ENCODE results near the gene IL22RA1. TPM values are rescaled to one million over a fixed set of nuclear protein-coding genes. Genes with fewer than 3 reads are reported as not detected.
A peak's percentile ranks its signal among the peaks of the same experiment; 100 is the strongest.

Gene IL22RA1
- total and polyA plus RNA-seq, 5 donors from 2014 or later = not detected

GRCh38 chr1:24155011-24155782 lies 12.3 kb upstream of the IL22RA1 start:
- Histone ChIP-seq H3K4me1 (ENCODE audit: control insufficient read depth, insufficient read depth, low read length, poor library complexity, severe bottlenecking) (peaks cover 8% of the 10 kb centered on the region), H3K27ac (ENCODE audit: insufficient read depth, low read length, poor library complexity, severe bottlenecking) (no peak overlapping the region), H3K36me3 (ENCODE audit: control insufficient read depth, insufficient read depth, low read length) (no peaks in the 10 kb centered on the region), H3K27me3 (ENCODE audit: control insufficient read depth, insufficient read depth, low read length) (peaks cover 7% of the 10 kb centered on the region), H3K4me3 (ENCODE audit: low read depth, low read length) (no peak overlapping the region), H3K9me3 (ENCODE audit: control insufficient read depth in 2 of 2, low read length in 2 of 2) (no peaks in the 10 kb centered on the region)
- ATAC-seq (ENCODE audit: low read depth in 2 of 2) (no peak), DNase-seq (no peak)
- Mint-ChIP-seq H3K36me3 (peaks cover 6% of the 10 kb centered on the region), H3K4me3 (no peak overlapping the region), H3K4me1 (peaks cover 0 to 10% (median 3%) of the 10 kb centered on the region in 4 donors), H3K9me3 (no peaks in the 10 kb centered on the region), H3K27me3 (peaks cover 20% of the 10 kb centered on the region), H3K27ac (peak overlapping the region in 1 of 3 donors; percentile 69)

DNA sequence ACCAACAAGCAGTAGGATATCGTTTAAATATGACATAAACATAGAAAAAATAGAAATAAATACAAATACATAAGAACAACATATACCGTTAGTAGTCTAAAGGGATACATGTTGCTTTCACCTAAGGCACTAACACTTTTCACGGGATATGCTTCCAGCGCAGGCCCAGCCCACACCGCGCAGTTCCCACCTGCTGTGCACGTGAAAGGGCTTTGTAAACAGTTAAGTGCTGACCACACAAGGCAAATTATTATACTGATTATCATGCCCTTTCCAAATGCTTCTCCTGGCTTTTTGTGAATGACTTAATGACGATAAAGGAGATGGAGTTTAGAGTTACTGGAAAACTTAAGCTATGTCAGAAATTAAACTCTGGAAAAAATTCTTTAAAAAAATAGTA lies 11.3 kb upstream of the IL22RA1 start:
- Histone ChIP-seq H3K36me3 (ENCODE audit: control insufficient read depth, insufficient read depth, low read length) (no peaks in the 10 kb centered on the region), H3K4me3 (ENCODE audit: low read depth, low read length) (no peak overlapping the region), H3K27ac (ENCODE audit: insufficient read depth, low read length, poor library complexity, severe bottlenecking) (no peak overlapping the region), H3K4me1 (ENCODE audit: control insufficient read depth, insufficient read depth, low read length, poor library complexity, severe bottlenecking) (peaks cover 10% of the 10 kb centered on the region), H3K9me3 (ENCODE audit: control insufficient read depth in 2 of 2, low read length in 2 of 2) (no peaks in the 10 kb centered on the region), H3K27me3 (ENCODE audit: control insufficient read depth, insufficient read depth, low read length) (peaks cover 9% of the 10 kb centered on the region)
- H3K27ac Mint-ChIP-seq = no peak overlapping the region
- no peaks in the 10 kb centered on the region for H3K9me3 Mint-ChIP-seq
- H3K27me3 Mint-ChIP-seq = peaks cover 28% of the 10 kb centered on the region
- DNase-seq = no peak
- ATAC-seq (ENCODE audit: low read depth in 2 of 2) = no peak
- H3K4me1 Mint-ChIP-seq = peaks cover 0 to 12% (median 5%) of the 10 kb centered on the region in 4 donors
- H3K36me3 Mint-ChIP-seq = peaks cover 6% of the 10 kb centered on the region
- no peak overlapping the region for H3K4me3 Mint-ChIP-seq

GRCh38 chr1:24152631-24153494 lies 9.9 kb upstream of the IL22RA1 start:
- Mint-ChIP-seq H3K27ac (no peak overlapping the region), H3K4me3 (no peak overlapping the region), H3K4me1 (peaks cover 0 to 12% (median 5%) of the 10 kb centered on the region in 4 donors), H3K27me3 (peaks cover 33% of the 10 kb centered on the region), H3K36me3 (no peaks in the 10 kb centered on the region), H3K9me3 (no peaks in the 10 kb centered on the region)
- Histone ChIP-seq H3K27me3 (ENCODE audit: control insufficient read depth, insufficient read depth, low read length) (peaks cover 9% of the 10 kb centered on the region), H3K4me1 (ENCODE audit: control insufficient read depth, insufficient read depth, low read length, poor library complexity, severe bottlenecking) (peaks cover 10% of the 10 kb centered on the region), H3K36me3 (ENCODE audit: control insufficient read depth, insufficient read depth, low read length) (no peaks in the 10 kb centered on the region), H3K27ac (ENCODE audit: insufficient read depth, low read length, poor library complexity, severe bottlenecking) (no peak overlapping the region), H3K4me3 (ENCODE audit: low read depth, low read length) (no peak overlapping the region), H3K9me3 (ENCODE audit: control insufficient read depth in 2 of 2, low read length in 2 of 2) (no peaks in the 10 kb centered on the region)
- no peak for DNase-seq
- ATAC-seq (ENCODE audit: low read depth in 2 of 2) = no peak

DNA sequence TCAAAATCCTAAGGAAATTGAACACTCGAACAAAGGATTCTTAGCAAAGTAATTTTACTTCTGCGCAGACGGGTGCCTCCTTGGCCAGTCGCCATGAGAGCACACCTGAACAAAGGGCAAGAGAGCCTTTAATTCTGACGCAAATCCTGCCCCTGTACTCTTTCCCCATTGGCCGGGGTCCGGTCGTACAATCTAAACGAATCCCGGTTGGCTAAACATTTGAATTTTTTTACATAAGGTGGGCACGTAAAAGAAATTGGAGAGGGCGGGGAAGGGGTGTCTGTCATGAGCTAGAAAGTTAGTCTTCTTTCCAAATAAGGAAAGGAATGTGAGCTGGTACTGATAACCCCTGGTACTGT lies 8.2 kb upstream of the IL22RA1 start:
- H3K27ac ChIP-seq (ENCODE audit: insufficient read depth, low read length, poor library complexity, severe bottlenecking) = no peak overlapping the region
- peaks cover 35% of the 10 kb centered on the region for H3K27me3 Mint-ChIP-seq
- peaks cover 9% of the 10 kb centered on the region for H3K27me3 ChIP-seq (ENCODE audit: control insufficient read depth, insufficient read depth, low read length)
- H3K4me1 ChIP-seq (ENCODE audit: control insufficient read depth, insufficient read depth, low read length, poor library complexity, severe bottlenecking) = peaks cover 10% of the 10 kb centered on the region
- H3K36me3 Mint-ChIP-seq = no peaks in the 10 kb centered on the region
- no peak overlapping the region for H3K27ac Mint-ChIP-seq
- DNase-seq = peak in 1 of 3 donors; percentile 2
- peak overlapping the region in 1 of 4 donors; percentile 16 for H3K4me3 Mint-ChIP-seq
- H3K36me3 ChIP-seq (ENCODE audit: control insufficient read depth, insufficient read depth, low read length) = no peaks in the 10 kb centered on the region
- ATAC-seq (ENCODE audit: low read depth in 2 of 2) = no peak
- peaks cover 0 to 5% (median 0%) of the 10 kb centered on the region in 7 donors for H3K9me3 Mint-ChIP-seq
- no peaks in the 10 kb centered on the region for H3K9me3 ChIP-seq (ENCODE audit: control insufficient read depth in 2 of 2, low read length in 2 of 2)
- no peak overlapping the region for H3K4me3 ChIP-seq (ENCODE audit: low read depth, low read length)
- H3K4me1 Mint-ChIP-seq = peaks cover 0 to 12% (median 5%) of the 10 kb centered on the region in 4 donors

GRCh38 chr1:24150234-24151174 lies 7.6 kb upstream of the IL22RA1 start:
- Mint-ChIP-seq H3K9me3 (peaks cover 0 to 5% (median 0%) of the 10 kb centered on the region in 7 donors), H3K4me3 (peak overlapping the region in 2 of 4 donors; percentile 16 to 72), H3K36me3 (no peaks in the 10 kb centered on the region), H3K4me1 (peaks cover 0 to 12% (median 5%) of the 10 kb centered on the region in 4 donors), H3K27ac (peak overlapping the region in 1 of 3 donors; percentile 42), H3K27me3 (peaks cover 35% of the 10 kb centered on the region)
- DNase-seq (peak; percentile 75 to 88 (median 76)), ATAC-seq (ENCODE audit: low read depth in 2 of 2) (peak; percentile 89 to 93)
- H3K36me3 ChIP-seq (ENCODE audit: control insufficient read depth, insufficient read depth, low read length) = no peaks in the 10 kb centered on the region
- peaks cover 9% of the 10 kb centered on the region for H3K27me3 ChIP-seq (ENCODE audit: control insufficient read depth, insufficient read depth, low read length)
- H3K4me1 ChIP-seq (ENCODE audit: control insufficient read depth, insufficient read depth, low read length, poor library complexity, severe bottlenecking) = peaks cover 10% of the 10 kb centered on the region
- no peak overlapping the region for H3K4me3 ChIP-seq (ENCODE audit: low read depth, low read length)
- no peak overlapping the region for H3K27ac ChIP-seq (ENCODE audit: insufficient read depth, low read length, poor library complexity, severe bottlenecking)
- no peaks in the 10 kb centered on the region for H3K9me3 ChIP-seq (ENCODE audit: control insufficient read depth in 2 of 2, low read length in 2 of 2)

DNA sequence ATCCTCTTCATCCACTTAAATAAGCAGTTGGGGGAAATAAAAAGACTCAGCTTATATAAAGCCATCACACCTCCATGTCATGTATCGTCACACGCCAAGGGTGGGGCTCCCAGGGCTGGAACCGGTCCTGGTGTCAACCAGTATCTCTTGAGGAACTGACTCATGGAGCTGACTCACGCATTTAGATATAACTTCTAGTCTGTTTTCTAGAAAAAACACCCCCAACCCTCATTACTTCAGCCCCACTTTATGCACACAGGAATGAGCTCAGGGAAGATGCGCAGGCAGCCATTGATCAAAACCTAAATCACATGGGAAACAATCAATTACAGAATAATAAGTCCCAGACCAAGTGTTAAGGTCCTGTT lies 6.9 kb upstream of the IL22RA1 start:
- H3K27ac Mint-ChIP-seq = no peak overlapping the region
- peak in 1 of 3 donors; percentile 23 for DNase-seq

DNA sequence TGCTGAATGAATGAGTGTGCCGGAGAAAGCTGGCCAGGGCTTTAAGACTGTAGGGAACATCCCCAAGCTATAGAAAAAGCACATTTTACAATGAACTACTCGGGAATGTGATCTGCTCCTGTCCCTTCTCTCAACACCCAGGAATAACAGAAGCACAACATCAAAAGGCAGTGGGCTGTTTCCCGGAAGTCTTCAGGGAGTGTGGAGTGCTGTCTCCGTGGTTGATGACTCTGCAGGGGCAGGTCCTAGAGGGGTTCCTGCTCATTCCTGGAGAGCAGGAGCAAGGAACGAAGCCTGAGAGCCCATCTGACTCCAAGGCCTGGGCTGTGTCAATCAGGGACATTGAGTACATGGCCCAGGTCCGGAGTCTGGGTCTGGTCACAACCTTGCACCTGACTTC lies 4.9 kb upstream of the IL22RA1 start:
- Histone ChIP-seq H3K36me3 (ENCODE audit: control insufficient read depth, insufficient read depth, low read length) (no peaks in the 10 kb centered on the region), H3K4me3 (ENCODE audit: low read depth, low read length) (no peak overlapping the region), H3K27ac (ENCODE audit: insufficient read depth, low read length, poor library complexity, severe bottlenecking) (no peak overlapping the region), H3K9me3 (ENCODE audit: control insufficient read depth in 2 of 2, low read length in 2 of 2) (no peaks in the 10 kb centered on the region), H3K27me3 (ENCODE audit: control insufficient read depth, insufficient read depth, low read length) (peaks cover 9% of the 10 kb centered on the region), H3K4me1 (ENCODE audit: control insufficient read depth, insufficient read depth, low read length, poor library complexity, severe bottlenecking) (peaks cover 10% of the 10 kb centered on the region)
- no peak for ATAC-seq (ENCODE audit: low read depth in 2 of 2)
- H3K4me1 Mint-ChIP-seq = peaks cover 0 to 16% (median 5%) of the 10 kb centered on the region in 4 donors
- H3K27ac Mint-ChIP-seq = no peak overlapping the region
- H3K4me3 Mint-ChIP-seq = no peak overlapping the region
- no peaks in the 10 kb centered on the region for H3K36me3 Mint-ChIP-seq
- DNase-seq = no peak
- H3K9me3 Mint-ChIP-seq = peaks cover 0 to 5% (median 0%) of the 10 kb centered on the region in 7 donors
- H3K27me3 Mint-ChIP-seq = peaks cover 35% of the 10 kb centered on the region

More for the DNA sequence above, 6.9 kb upstream of the IL22RA1 start:
- Histone ChIP-seq H3K36me3 (ENCODE audit: control insufficient read depth, insufficient read depth, low read length) (no peaks in the 10 kb centered on the region), H3K27ac (ENCODE audit: insufficient read depth, low read length, poor library complexity, severe bottlenecking) (no peak overlapping the region), H3K4me3 (ENCODE audit: low read depth, low read length) (no peak overlapping the region), H3K27me3 (ENCODE audit: control insufficient read depth, insufficient read depth, low read length) (peaks cover 9% of the 10 kb centered on the region), H3K9me3 (ENCODE audit: control insufficient read depth in 2 of 2, low read length in 2 of 2) (no peaks in the 10 kb centered on the region), H3K4me1 (ENCODE audit: control insufficient read depth, insufficient read depth, low read length, poor library complexity, severe bottlenecking) (peaks cover 10% of the 10 kb centered on the region)
- ATAC-seq (ENCODE audit: low read depth in 2 of 2) = no peak
- Mint-ChIP-seq H3K4me3 (no peak overlapping the region), H3K36me3 (no peaks in the 10 kb centered on the region), H3K27me3 (peaks cover 35% of the 10 kb centered on the region), H3K9me3 (peaks cover 0 to 5% (median 0%) of the 10 kb centered on the region in 7 donors), H3K4me1 (peaks cover 0 to 12% (median 5%) of the 10 kb centered on the region in 4 donors)

All from CD4-positive, CD25-positive, alpha-beta regulatory T cell (primary cell).